Measurements from ENCODE around the gene CFAP251. TPM values are rescaled to one million over a fixed set of nuclear protein-coding genes. Genes with fewer than 3 reads are reported as not detected.

CFAP251 gene
- total RNA-seq (2021; fragmentation: NEBNext Ultra II Directional; extraction: Animal tissue kit (Norgen Biotek cat#: 25700)), result 2.9 and 3.3 TPM in 2 replicates
- polyA plus RNA-seq (2011; rRNA removed), result 1.8 and 1.9 TPM in 2 replicates
- 2.1 TPM for polyA plus RNA-seq (2011; cell fraction: cytosol; rRNA removed)
- 4.9 TPM for polyA plus RNA-seq (2011; cell fraction: nucleus; rRNA removed)
- polyA plus RNA-seq (2012, experiment 1 of 2), result 1.3 to 3.1 TPM (median 2.2 TPM) in 4 replicates
- 0.89 TPM for polyA plus RNA-seq (2012, experiment 2 of 2)
- 2.7 TPM for polyA plus RNA-seq (2013, experiment 1 of 2)
- polyA plus RNA-seq (2013, experiment 2 of 2), result 2.4 TPM
- polyA minus RNA-seq (2011; rRNA and poly(A)+ RNA removed), result 5.0 and 5.4 TPM in 2 replicates
- polyA minus RNA-seq (2011; cell fraction: cytosol; rRNA and poly(A)+ RNA removed), result 1.3 TPM
- 3.1 TPM for polyA minus RNA-seq (2011; cell fraction: nucleus; rRNA and poly(A)+ RNA removed)
- long read RNA-seq, experiment 1, partial matches to known transcripts, result 3 of 6 reads
- long read RNA-seq, experiment 1, other reads (novel, unspliced or antisense), result 3 of 6 reads
- long read RNA-seq, experiment 2, partial matches to known transcripts, result 0 of 3 reads
- long read RNA-seq, experiment 2, other reads (novel, unspliced or antisense), result 3 of 3 reads

- no peaks in the 10 kb centered on the region for H3K79me1 ChIP-seq (ENCODE audit: low read depth, low read length)
- peaks cover 4% of the 10 kb centered on the region; the same call in 1 of the 2 replicates for H3K23me2 ChIP-seq (ENCODE audit: low read depth, low read length)
- H3K9ac ChIP-seq (replicated peaks in 1 of 4; ENCODE audit: extremely low read depth in 1 of 4, low read depth in 3 of 4, low read length in 3 of 4), result 0 out of 7 replicates have a peak within 1 kb of the TSS, but pooled peaks of 1 of the 4 experiments have one; percentile 20
- H3K23ac ChIP-seq (ENCODE audit: insufficient read length), result no peak within 1 kb of the TSS
- no peaks in the 10 kb centered on the region for H3K79me2 ChIP-seq (ENCODE audit: control insufficient read depth in 1 of 2, insufficient read depth in 2 of 2, low read length in 2 of 2)
- H2BK20ac ChIP-seq (ENCODE audit: low read length), result peak within 1 kb of the TSS; percentile 48; the same call in 1 of the 2 replicates
- H3K4me2 ChIP-seq (ENCODE audit: insufficient read depth in 1 of 2, low read depth in 2 of 2, low read length in 2 of 2), result peak within 1 kb of the TSS; percentile 5 to 66
- FAIRE-seq (no peak), DNase-seq (ENCODE audit: low read depth in 1 of 2, low spot score in 2 of 2) (peak; percentile 88 to 97)
- H3K9me3 ChIP-seq (ENCODE audit: insufficient read depth in 2 of 2, low read depth in 1 of 2, low read length in 1 of 2), result no peaks in the 10 kb centered on the region
- H2BK15ac ChIP-seq (ENCODE audit: low read length), result peak within 1 kb of the TSS; percentile 53; the same call in 1 of the 2 replicates
- no peak within 1 kb of the TSS for H2AFZ ChIP-seq (ENCODE audit: low read length)
- 37% methylated on average over 29 of the region's 41 CpGs; no CpG with 5 or more reads in 1 of the 2 experiments for WGBS, 2 experiments (ENCODE audit: extremely low coverage in 1 of 2, insufficient coverage in 1 of 2, insufficient read length in 1 of 2, insufficient replicate concordance in 2 of 2, low coverage in 1 of 2, low lambda C conversion rate in 2 of 2, missing lambda C conversion rate in 1 of 2)
- H3K27ac ChIP-seq (ENCODE audit: low read depth, low read length), result no peak within 1 kb of the TSS
- no peak within 1 kb of the TSS for H3K14ac ChIP-seq (ENCODE audit: insufficient read length)
- H2BK12ac ChIP-seq (ENCODE audit: low read depth, low read length), result peak within 1 kb of the TSS; percentile 80; the same call in 1 of the 2 replicates
- peak within 1 kb of the TSS; percentile 75; the same call in 1 of the 2 replicates for H2AK5ac ChIP-seq (ENCODE audit: low read depth, low read length)
- no peaks in the 10 kb centered on the region for H3K27me3 ChIP-seq (replicated peaks in 1 of 4; ENCODE audit: control insufficient read depth in 3 of 4, extremely low read depth in 1 of 4, insufficient read depth in 3 of 4, low read length in 3 of 4)
- peak within 1 kb of the TSS; percentile 94 for H3K4ac ChIP-seq (replicated peaks; ENCODE audit: insufficient read length, low read depth, low read length)
- no peak within 1 kb of the TSS for H3K56ac ChIP-seq (replicated peaks; ENCODE audit: insufficient read length, low read depth, low read length)
- no peaks in the 10 kb centered on the region for H4K20me1 ChIP-seq (replicated peaks in 1 of 2; ENCODE audit: control insufficient read depth in 1 of 2, insufficient read depth in 2 of 2, low read length in 2 of 2)
- peak within 1 kb of the TSS; percentile 85 for H4K91ac ChIP-seq (replicated peaks; ENCODE audit: insufficient read length, low read length)
- H3K18ac ChIP-seq (ENCODE audit: extremely low read depth, low read length), result no peak within 1 kb of the TSS
- CTCF ChIA-PET (ENCODE audit: partially characterized antibody), result interaction anchor here (0.6 to 3.4 kb wide), 39 partner anchors 9 to 228 kb away, joined by 3 to 13 read pairs (median 4); partner anchors contain the start of genes HPD and RHOF
- H4K8ac ChIP-seq (ENCODE audit: extremely low read depth, insufficient read depth, low read length), result peak within 1 kb of the TSS; percentile 66; the same call in 1 of the 2 replicates
- POLR2A ChIA-PET (ENCODE audit: partially characterized antibody), result interaction anchor here (0.6 to 1.7 kb wide), 10 partner anchors 23 to 349 kb away, joined by 3 to 6 read pairs (median 3); partner anchors contain the start of gene PSMD9
- peaks cover 0 to 13% (median 0%) of the 10 kb centered on the region in 4 experiments; a peak in 1 of 8 replicates for H3K36me3 ChIP-seq (ENCODE audit: control insufficient read depth in 2 of 4, insufficient read depth in 4 of 4, low read length in 3 of 4)
- H4K5ac ChIP-seq (ENCODE audit: insufficient read length, low read depth, low read length), result peak within 1 kb of the TSS; percentile 27
- H3K4me3 ChIP-seq (ENCODE audit: extremely low read depth in 1 of 4, insufficient read depth in 2 of 4, low read depth in 3 of 4, low read length in 4 of 4), result peak within 1 kb of the TSS; percentile 26 to 66 (median 53)
- H3K4me1 ChIP-seq (replicated peaks in 1 of 4; ENCODE audit: control insufficient read depth in 3 of 4, insufficient read depth in 4 of 4, low read length in 3 of 4), result peaks cover 0 to 7% (median 2%) of the 10 kb centered on the region in 4 experiments; a peak in 4 of 7 replicates
- peak within 1 kb of the TSS; percentile 22 for H2BK120ac ChIP-seq (replicated peaks; ENCODE audit: low read depth, low read length)
- H2BK5ac ChIP-seq (ENCODE audit: low read depth, low read length), result peak within 1 kb of the TSS; percentile 77; the same call in 1 of the 2 replicates
- TF ChIP-seq SIX5 (IDR thresholded peaks at IDR 0.05; ENCODE audit: low read depth, low read length) (no peak), KDM1A (IDR thresholded peaks at IDR 0.05; ENCODE audit: borderline replicate concordance, low read length) (no peak), NANOG (IDR thresholded peaks at IDR 0.05; ENCODE audit: insufficient read depth, low read depth, low read length, poor library complexity, severe bottlenecking) (no peak), SUZ12 (IDR thresholded peaks at IDR 0.05; ENCODE audit: low read length) (no peak), ATF3 (IDR thresholded peaks at IDR 0.05; ENCODE audit: insufficient read depth, low read depth, low read length) (peak; percentile 95), HDAC2 (IDR thresholded peaks at IDR 0.05; ENCODE audit: borderline replicate concordance in 1 of 2, low read depth in 2 of 2, low read length in 2 of 2) (no peak; a peak in 1 of 4 replicates), ZNF274 (IDR thresholded peaks at IDR 0.05; ENCODE audit: borderline replicate concordance, extremely low read depth, low read length) (no peak)
Measured at GRCh38 chr12:121917950-121918678, at the start of gene CFAP251. Gene CFAP251, plus strand, starts transcription at chr12:121918592. Its CDS starts 2,714 bp downstream, at chr12:121921306.

Measured in H1 (cell line).